GM19463 (cell line): ENCODE measurements around the gene COL9A2.

Source experiments
- ATAC-seq: cut with Tn5 transposase; IDR thresholded peaks from one replicate; pipeline ENCODE4 v1.9.1; 2021; ENCODE audit warnings: mild to moderate bottlenecking, moderate library complexity; ENCODE audit not compliant: unreplicated experiment

COL9A2 gene

GRCh38 chr1:40265298-40265697, 51.8 kb downstream of the COL9A2 start:
- ATAC-seq, result no peak

GRCh38 chr1:40264354-40264781, 52.7 kb downstream of the COL9A2 start:
- no peak for ATAC-seq

GRCh38 chr1:40258445-40258769, 58.7 kb downstream of the COL9A2 start:
- ATAC-seq, result peak; percentile 4

GRCh38 chr1:40257688-40258444, 59.2 kb downstream of the COL9A2 start, which contains the start of gene ZMPSTE24:
TSS of gene ZMPSTE24 (plus strand) at chr1:40258236. CDS start at chr1:40258272, 36 bp downstream.
- peak; percentile 89 for ATAC-seq

- peak; percentile 4 for ATAC-seq
Observed at GRCh38 chr1:40257313-40257687, 59.8 kb downstream of the COL9A2 start.

GRCh38 chr1:40256401-40257084, 60.5 kb downstream of the COL9A2 start:
- ATAC-seq, result no peak

- no peak for ATAC-seq
Observed at GRCh38 chr1:40255231-40255630, 61.9 kb downstream of the COL9A2 start.

- ATAC-seq, result no peak
Observed at GRCh38 chr1:40252601-40253000, 64.5 kb downstream of the COL9A2 start.

- no peak for ATAC-seq
Observed at GRCh38 chr1:40251456-40251855, 65.6 kb downstream of the COL9A2 start.
